Skeletal muscle cell (primary cell): ENCODE results near the gene MAP7D2.
A peak's percentile ranks its signal among the peaks of the same experiment; 100 is the strongest.

ENCODE experiments used
- DNase-seq: peaks from one replicate; pipeline ENCODE4 v3.0.0-alpha.2; 2010; ENCODE audit warnings: low read depth
- H3K4me3 ChIP-seq: 2 replicates; pipeline ENCODE4 v1.5.1; 2011; ENCODE audit warnings: low read depth, mild to moderate bottlenecking, control low read depth, low read length, moderate library complexity

Gene MAP7D2

GRCh38 chrX:20056704-20057103, 60.0 kb downstream of the MAP7D2 start:
- DNase-seq, result no peak
- H3K4me3 ChIP-seq, result no peak overlapping the region

GRCh38 chrX:20053537-20053936, 63.2 kb downstream of the MAP7D2 start:
- no peak for DNase-seq
- no peak overlapping the region for H3K4me3 ChIP-seq

DNA sequence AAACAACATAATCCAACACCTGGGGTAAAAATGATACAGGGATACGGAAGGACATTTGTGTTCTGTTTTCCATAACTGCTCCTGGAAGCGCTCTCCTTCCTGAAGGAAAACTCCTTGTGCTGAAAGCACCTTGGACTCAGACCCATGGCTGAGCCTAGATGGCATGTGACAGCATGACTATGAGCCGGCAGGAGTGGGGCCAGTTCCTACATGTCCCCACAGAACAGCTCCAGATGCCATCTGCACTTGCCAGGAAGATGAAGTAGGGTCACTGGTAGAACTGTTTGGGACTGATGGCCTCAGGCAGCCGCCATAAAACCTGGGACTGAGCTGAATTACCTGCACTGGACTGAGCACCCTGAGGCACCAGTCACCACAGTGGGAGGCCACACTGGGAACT, 69.8 kb downstream of the MAP7D2 start:
- no peak for DNase-seq

DNA sequence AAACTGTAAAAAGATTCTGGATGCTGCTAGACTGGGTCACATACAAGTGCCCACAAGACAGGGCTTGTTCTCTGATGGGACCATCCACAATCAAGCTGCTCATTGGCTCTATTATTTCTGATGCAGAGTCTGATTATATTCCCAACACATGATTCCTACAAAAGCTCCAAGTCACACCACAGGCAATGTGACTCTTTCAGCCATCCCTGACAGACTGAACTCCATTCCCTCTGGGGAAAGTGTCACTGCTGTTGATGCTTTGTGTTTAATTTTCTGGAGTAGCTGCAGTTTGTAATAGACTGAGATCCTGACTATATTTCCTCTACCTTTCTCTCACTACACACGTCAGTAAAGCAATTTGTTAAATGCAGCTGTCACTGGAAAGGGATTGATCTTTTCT, 70.5 kb downstream of the MAP7D2 start:
- no peak for DNase-seq

More for the DNA sequence above, 69.8 kb downstream of the MAP7D2 start:
- no peak overlapping the region for H3K4me3 ChIP-seq

GRCh38 chrX:20042221-20042620, 74.5 kb downstream of the MAP7D2 start:
- DNase-seq, result no peak
- H3K4me3 ChIP-seq, result no peak overlapping the region

More for the DNA sequence above, 70.5 kb downstream of the MAP7D2 start:
- H3K4me3 ChIP-seq, result no peak overlapping the region

- H3K4me3 ChIP-seq, result no peak overlapping the region
- DNase-seq, result no peak
Observed at GRCh38 chrX:20038966-20039365, 77.7 kb downstream of the MAP7D2 start.

- DNase-seq, result no peak
Observed at GRCh38 chrX:20037186-20037585, 79.5 kb downstream of the MAP7D2 start.

GRCh38 chrX:20032201-20032600, 84.5 kb downstream of the MAP7D2 start:
- no peak for DNase-seq
- no peak overlapping the region for H3K4me3 ChIP-seq

More at GRCh38 chrX:20037186-20037585, 79.5 kb downstream of the MAP7D2 start:
- H3K4me3 ChIP-seq, result no peak overlapping the region

GRCh38 chrX:20029728-20030127, 87.0 kb downstream of the MAP7D2 start:
- DNase-seq, result no peak
- no peak overlapping the region for H3K4me3 ChIP-seq

DNA sequence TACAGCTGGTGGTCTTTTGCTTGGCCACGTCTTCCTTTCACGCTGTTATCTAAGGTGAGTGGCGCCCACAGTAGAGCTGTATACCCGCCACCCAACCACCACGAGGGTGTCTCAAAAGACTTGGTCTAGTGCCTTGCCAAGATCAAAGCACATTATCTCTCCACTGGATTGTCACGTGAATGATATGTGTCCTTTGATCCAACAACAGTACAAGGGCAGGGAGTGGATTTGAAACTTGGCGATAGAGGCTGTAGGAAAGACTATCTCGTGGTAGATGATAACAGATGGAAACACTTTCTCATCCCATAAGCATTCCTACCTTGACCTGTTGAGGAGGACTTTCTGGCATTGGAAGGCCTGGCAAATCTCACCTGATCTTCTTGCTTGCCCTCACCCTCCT, 88.1 kb downstream of the MAP7D2 start:
- no peak for DNase-seq
- H3K4me3 ChIP-seq, result no peak overlapping the region

- H3K4me3 ChIP-seq, result no peak overlapping the region
- DNase-seq, result no peak
Observed at GRCh38 chrX:20026278-20026677, 90.4 kb downstream of the MAP7D2 start.

- DNase-seq, result no peak
- H3K4me3 ChIP-seq, result no peak overlapping the region
Observed at GRCh38 chrX:20019672-20020365, 96.9 kb downstream of the MAP7D2 start.

DNA sequence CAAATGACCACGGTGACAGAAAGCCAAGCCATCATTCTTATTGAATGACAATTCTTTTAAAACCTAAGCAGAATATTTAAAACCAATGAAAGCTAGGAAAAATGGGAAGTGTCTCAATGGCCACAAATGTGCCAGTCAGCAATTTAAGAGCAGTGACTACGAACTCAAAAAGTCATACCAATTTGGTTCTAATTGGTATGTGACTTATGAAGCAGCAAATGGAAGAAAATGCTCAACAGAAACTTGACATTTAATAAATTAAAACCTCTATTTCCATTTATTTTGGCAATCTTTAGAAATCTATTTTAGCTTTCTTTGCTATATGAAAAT, 100.1 kb downstream of the MAP7D2 start:
- DNase-seq, result no peak
- no peak overlapping the region for H3K4me3 ChIP-seq

DNA sequence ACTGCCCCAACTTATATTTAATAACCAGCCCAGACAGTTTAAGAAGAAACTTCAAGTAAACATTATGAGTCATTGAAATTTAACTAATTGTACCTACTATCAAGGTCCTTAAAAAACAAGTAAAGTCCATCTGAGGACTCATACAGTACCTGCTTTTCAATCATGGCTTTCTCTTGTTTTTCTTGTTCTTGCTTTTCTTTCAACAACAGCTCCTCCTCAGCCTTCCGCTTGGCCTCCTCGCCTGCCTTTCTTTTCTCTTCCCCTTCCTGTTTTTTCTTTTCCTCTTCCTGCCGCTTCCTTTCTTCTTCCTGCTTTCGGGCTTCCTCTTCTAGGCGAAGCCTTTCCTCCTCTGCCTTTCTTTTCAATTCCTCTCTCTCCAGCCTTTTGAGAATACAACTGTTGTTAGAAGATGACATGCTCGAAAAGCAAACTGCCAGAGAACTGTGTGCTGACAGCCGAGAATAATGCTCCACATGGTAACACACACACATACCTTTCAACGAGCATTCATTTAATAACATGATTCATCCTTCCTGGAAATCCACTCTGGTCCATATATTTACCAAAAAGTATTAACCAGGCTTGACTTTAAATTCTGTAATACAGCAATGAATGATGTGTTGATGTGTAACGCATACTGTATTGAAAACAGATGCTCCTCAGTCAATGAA, 100.6 kb downstream of the MAP7D2 start:
- DNase-seq, result peak; percentile 37
- no peak overlapping the region for H3K4me3 ChIP-seq

GRCh38 chrX:20015422-20015821, 101.3 kb downstream of the MAP7D2 start:
- H3K4me3 ChIP-seq, result no peak overlapping the region
- no peak for DNase-seq

- no peak overlapping the region for H3K4me3 ChIP-seq
- DNase-seq, result no peak
Observed at GRCh38 chrX:20011608-20012007, 105.1 kb downstream of the MAP7D2 start.

DNA sequence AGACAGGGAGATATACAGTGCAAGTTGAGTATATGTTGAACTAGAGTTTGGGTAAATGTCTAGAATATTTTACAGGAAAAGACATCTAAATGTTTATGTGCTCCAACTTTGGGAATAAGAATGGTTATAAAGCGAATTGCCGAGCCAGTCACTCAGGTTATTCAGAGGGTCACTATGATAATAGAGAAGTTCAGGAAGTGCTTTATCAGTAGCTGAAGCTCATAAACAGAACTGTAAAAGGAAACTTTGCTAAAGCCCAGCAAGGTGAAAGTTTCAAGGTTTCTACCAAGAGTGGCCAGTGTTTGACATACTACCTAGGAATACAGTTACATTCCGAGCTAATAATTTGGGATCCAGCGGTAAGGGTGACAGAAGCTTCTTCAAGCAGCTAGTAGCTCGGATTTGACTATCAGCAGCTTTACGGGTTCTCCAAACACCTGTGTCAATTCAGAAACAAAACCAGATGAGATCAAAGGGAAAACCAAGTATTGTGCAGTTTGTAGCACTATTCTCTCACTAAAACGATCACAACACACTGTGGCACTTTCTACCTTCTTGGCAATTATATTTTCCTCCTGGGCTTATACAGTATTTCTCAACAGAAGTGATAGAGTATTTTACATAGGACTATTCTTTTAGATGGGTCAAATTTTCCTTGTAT, 108.6 kb downstream of the MAP7D2 start:
- DNase-seq, result no peak
- H3K4me3 ChIP-seq, result no peak overlapping the region

GRCh38 chrX:20005883-20006282, 110.8 kb downstream of the MAP7D2 start:
- H3K4me3 ChIP-seq, result no peak overlapping the region
- DNase-seq, result no peak

- no peak for DNase-seq
- no peak overlapping the region for H3K4me3 ChIP-seq
Observed at GRCh38 chrX:20001588-20001987, 115.1 kb downstream of the MAP7D2 start.

DNA sequence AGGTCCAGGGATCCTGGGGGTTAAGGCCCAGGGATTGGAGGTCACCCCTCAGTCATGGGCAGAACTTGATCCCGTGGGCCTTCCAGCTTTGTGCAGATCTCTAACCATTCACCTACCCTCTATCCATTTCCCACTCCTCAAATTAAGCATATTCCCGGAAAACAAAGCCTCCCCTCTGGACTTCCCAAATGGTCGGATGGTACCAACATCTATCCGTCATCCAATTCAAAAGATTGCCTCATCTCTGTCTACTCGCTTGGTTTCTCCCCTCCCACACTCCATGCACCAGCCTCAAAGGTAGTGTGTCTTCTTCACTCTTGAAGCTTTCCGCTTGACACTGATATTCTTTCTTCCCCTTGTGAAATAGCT, 125.4 kb downstream of the MAP7D2 start:
- no peak for DNase-seq
- H3K4me3 ChIP-seq, result peak overlapping the region; percentile 30
